Naive B cell (primary cell): ENCODE data around the gene GEMIN2. TPM values are rescaled to one million over a fixed set of nuclear protein-coding genes. Genes with fewer than 3 reads are reported as not detected.
"Not testable (repeated sequence)": the region's sequence is repeated elsewhere in the genome, so short reads cannot be mapped to it uniquely, and the experiment has no call there.

Source experiments
- ATAC-seq, 2 donors: fragments of 150-1000 bp; cut with Tn5 transposase; 2 replicates each; pipeline ENCODE4 v1.10.0; 2021; ENCODE audit warnings: low read depth in 2 of 2, mild to moderate bottlenecking in 2 of 2, moderate library complexity in 2 of 2
- DNase-seq: peaks from one replicate; pipeline ENCODE4 v3.0.0; 2022
- H3K27ac Mint-ChIP-seq, 6 donors: one replicate each; pipeline ENCODE4 v1.8.0; 2020 to 2022; ENCODE audit warnings: mild to moderate bottlenecking in 6 of 6, mixed read lengths in 6 of 6, moderate library complexity in 5 of 6, inconsistent platforms in 2 of 6
- H3K27me3 Mint-ChIP-seq, 3 donors: one replicate each; pipeline ENCODE4 v1.8.0; 2021 to 2022; ENCODE audit warnings: mixed read lengths in 3 of 3, mild to moderate bottlenecking in 1 of 3
- H3K36me3 Mint-ChIP-seq, 2 donors: one replicate each; pipeline ENCODE4 v1.8.0; 2020 to 2022; ENCODE audit warnings: mixed read lengths in 2 of 2, inconsistent platforms in 1 of 2, mild to moderate bottlenecking in 1 of 2
- H3K4me1 Mint-ChIP-seq, 3 donors: one replicate each; pipeline ENCODE4 v1.8.0; 2020 to 2022; ENCODE audit warnings: mixed read lengths in 3 of 3, inconsistent platforms in 1 of 3, mild to moderate bottlenecking in 1 of 3, moderate library complexity in 1 of 3
- H3K4me3 Mint-ChIP-seq, 8 donors: one replicate each; pipeline ENCODE4 v1.8.0; 2020 to 2022; ENCODE audit warnings: mild to moderate bottlenecking in 8 of 8, mixed read lengths in 8 of 8, moderate library complexity in 8 of 8, inconsistent platforms in 2 of 8
- H3K9me3 Mint-ChIP-seq, 7 donors: one replicate each; pipeline ENCODE4 v1.8.0; 2020 to 2022; ENCODE audit warnings: mixed read lengths in 7 of 7, mild to moderate bottlenecking in 5 of 7, inconsistent platforms in 2 of 7, moderate library complexity in 1 of 7
- polyA plus RNA-seq, 6 donors: library from polyadenylated mRNA; unstranded; fragments of 300-500 nt; fragmentation: Illumina TruSeq; gene quantifications; one replicate each; pipeline ENCODE4 v1.2.3, GENCODE V29; 2021; ENCODE audit warnings: low read depth in 6 of 6

The GEMIN2 gene
- 10 to 100 TPM; 12.9 to 23.9 (median 14.6) TPM for polyA plus RNA-seq

- peaks cover 7 to 30% (median 9%) of the 10 kb centered on the region in 3 donors for H3K4me1 Mint-ChIP-seq
- H3K27ac Mint-ChIP-seq = peak within 1 kb of the TSS; percentile 87 to 98 (median 97)
- no peaks in the 10 kb centered on the region for H3K9me3 Mint-ChIP-seq
- peaks cover 0 to 4% (median 0%) of the 10 kb centered on the region in 3 donors for H3K27me3 Mint-ChIP-seq
- H3K36me3 Mint-ChIP-seq = no peaks in the 10 kb centered on the region
- peak within 1 kb of the TSS; percentile 86 to 99 (median 98) for H3K4me3 Mint-ChIP-seq
- ATAC-seq = peak; percentile 97 to 98
- DNase-seq = peak; percentile 89
Measured at GRCh38 chr14:39114073-39114838, at the start of gene GEMIN2. Gene GEMIN2 (plus strand): TSS chr14:39114323. CDS start chr14:39114339, 16 bp downstream.

- Mint-ChIP-seq H3K27ac (peak overlapping the region in 1 of 6 donors; percentile 6), H3K36me3 (peaks cover 25 to 34% of the 10 kb centered on the region in 2 donors)
- not testable (repeated sequence) for H3K4me1 Mint-ChIP-seq, H3K27me3 Mint-ChIP-seq, DNase-seq, H3K9me3 Mint-ChIP-seq, H3K4me3 Mint-ChIP-seq, ATAC-seq
Measured at GRCh38 chr14:39069169-39069805, 44.8 kb upstream of the GEMIN2 start.

DNA sequence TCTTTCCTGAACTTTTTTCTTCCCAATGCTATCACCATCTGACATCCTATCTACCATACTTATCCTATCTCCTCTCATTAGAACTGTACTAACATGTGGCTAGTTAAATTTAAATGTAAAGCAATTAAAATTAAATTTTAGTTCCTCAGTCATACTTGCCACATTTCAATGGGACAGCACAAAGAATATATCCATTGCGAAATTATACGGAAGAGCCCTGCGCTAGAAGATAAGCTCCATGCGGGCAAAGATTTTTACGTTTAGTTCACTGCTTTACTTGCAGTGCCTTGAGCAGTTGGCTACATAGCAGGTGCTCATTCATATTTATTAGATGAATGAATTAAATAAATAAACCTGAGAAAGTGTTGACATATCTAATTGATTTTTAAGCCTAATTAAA lies 44.2 kb upstream of the GEMIN2 start:
- ATAC-seq (no peak), DNase-seq (no peak)
- Mint-ChIP-seq H3K27me3 (no peaks in the 10 kb centered on the region), H3K27ac (peak overlapping the region in 1 of 6 donors; percentile 3), H3K36me3 (peaks cover 22 to 32% of the 10 kb centered on the region in 2 donors), H3K9me3 (no peaks in the 10 kb centered on the region), H3K4me3 (no peak overlapping the region), H3K4me1 (peaks cover 0 to 6% (median 0%) of the 10 kb centered on the region in 3 donors)

DNA sequence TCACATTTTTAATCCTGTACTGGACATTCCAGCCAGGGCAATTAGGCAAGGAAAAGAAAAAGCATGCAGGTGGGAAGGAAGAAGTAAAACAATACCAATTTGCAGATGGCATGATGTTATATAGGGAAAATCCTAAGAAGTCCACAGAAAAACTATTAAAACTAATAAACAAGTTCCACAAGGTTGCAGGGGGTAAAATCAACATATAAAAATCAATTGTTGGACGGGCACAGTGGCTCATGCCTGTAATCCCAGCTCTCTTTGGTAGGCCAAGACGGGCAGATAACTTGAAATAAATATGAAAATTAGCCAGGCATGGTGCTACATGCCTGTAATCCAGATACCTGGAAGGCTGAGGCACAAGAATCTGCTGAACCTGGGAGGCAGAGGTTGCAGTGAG lies 43.0 kb upstream of the GEMIN2 start:
- Mint-ChIP-seq H3K4me3 (no peak overlapping the region), H3K36me3 (peaks cover 22 to 36% of the 10 kb centered on the region in 2 donors), H3K27ac (peak overlapping the region in 1 of 6 donors; percentile 46), H3K4me1 (peaks cover 0 to 6% (median 0%) of the 10 kb centered on the region in 3 donors), H3K27me3 (no peaks in the 10 kb centered on the region), H3K9me3 (no peaks in the 10 kb centered on the region)
- ATAC-seq (no peak), DNase-seq (no peak)

- H3K9me3 Mint-ChIP-seq = no peaks in the 10 kb centered on the region
- H3K27ac Mint-ChIP-seq = peak overlapping the region in 2 of 6 donors; percentile 49 to 50
- no peak for ATAC-seq
- H3K4me1 Mint-ChIP-seq = peaks cover 0 to 3% (median 0%) of the 10 kb centered on the region in 3 donors
- H3K36me3 Mint-ChIP-seq = peaks cover 8 to 36% of the 10 kb centered on the region in 2 donors
- no peaks in the 10 kb centered on the region for H3K27me3 Mint-ChIP-seq
- no peak for DNase-seq
- no peak overlapping the region for H3K4me3 Mint-ChIP-seq
Measured at GRCh38 chr14:39080886-39081285, 33.2 kb upstream of the GEMIN2 start.

DNA sequence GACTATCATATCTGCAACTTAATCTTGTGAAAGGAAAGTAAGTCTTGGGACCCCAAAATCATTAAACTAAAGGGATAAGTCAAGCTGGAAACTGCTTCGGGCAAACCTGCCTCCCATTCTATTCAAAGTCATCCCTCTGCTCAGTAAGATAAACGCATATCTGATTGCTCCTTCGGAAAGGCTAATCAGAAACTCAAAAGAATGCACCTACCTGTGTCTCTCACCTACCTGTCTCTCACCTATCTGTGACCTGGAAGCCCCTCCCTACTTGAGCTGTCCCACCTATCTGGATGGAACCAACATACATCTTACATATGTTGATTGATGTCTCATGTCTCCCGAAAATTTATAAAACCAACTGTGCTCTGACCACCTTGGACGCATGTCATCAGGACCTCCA lies 31.0 kb upstream of the GEMIN2 start:
- ATAC-seq (no peak), DNase-seq (no peak)
- Mint-ChIP-seq H3K4me3 (no peak overlapping the region), H3K36me3 (peaks cover 8 to 46% of the 10 kb centered on the region in 2 donors), H3K27me3 (no peaks in the 10 kb centered on the region), H3K4me1 (peaks cover 0 to 3% (median 0%) of the 10 kb centered on the region in 3 donors), H3K9me3 (no peaks in the 10 kb centered on the region), H3K27ac (peak overlapping the region in 3 of 6 donors; percentile 14 to 91 (median 60))

DNA sequence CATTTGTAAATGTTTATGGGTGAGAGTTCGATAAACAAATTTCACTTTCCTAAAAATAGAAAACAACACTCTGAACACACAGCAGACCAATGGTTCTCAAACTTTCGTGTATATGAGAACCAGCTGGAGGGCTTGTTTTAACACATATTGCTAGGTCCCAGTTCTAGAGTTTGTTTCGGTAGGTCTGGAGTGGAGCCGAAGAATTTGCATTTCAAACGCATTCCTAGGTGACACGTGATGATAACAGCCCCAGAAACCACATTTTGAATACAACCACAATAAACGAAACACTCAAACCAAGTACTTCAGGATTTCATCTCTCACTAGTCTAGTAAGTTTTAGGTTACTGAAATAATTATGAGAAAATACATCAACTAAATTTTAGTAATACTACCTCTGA lies 28.2 kb upstream of the GEMIN2 start:
- H3K27me3 Mint-ChIP-seq = no peaks in the 10 kb centered on the region
- ATAC-seq = no peak
- DNase-seq = no peak
- no peak overlapping the region for H3K27ac Mint-ChIP-seq
- no peaks in the 10 kb centered on the region for H3K9me3 Mint-ChIP-seq
- H3K36me3 Mint-ChIP-seq = peaks cover 26 to 45% of the 10 kb centered on the region in 2 donors
- peaks cover 0 to 10% (median 6%) of the 10 kb centered on the region in 3 donors for H3K4me1 Mint-ChIP-seq
- H3K4me3 Mint-ChIP-seq = no peak overlapping the region

DNA sequence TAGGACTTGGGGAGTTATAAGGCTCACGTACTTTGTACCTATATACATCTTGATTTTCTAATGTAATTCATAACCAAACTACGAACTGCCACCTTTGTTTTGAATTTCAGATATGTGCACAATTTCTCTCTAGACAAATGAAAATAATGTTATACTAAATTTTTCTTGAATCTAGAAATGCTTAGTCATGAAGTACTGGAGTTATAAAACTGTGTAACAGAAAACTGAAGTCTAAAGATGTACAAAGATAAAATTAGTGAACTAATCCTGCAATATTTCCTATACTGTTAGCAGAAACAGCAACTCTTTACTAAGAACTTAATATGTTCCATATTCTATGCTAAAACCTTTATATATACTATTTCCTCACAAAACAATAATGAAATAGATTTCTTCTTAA lies 26.6 kb upstream of the GEMIN2 start:
- Mint-ChIP-seq H3K4me1 (peaks cover 0 to 10% (median 6%) of the 10 kb centered on the region in 3 donors), H3K27ac (no peak overlapping the region), H3K36me3 (peaks cover 26 to 42% of the 10 kb centered on the region in 2 donors), H3K9me3 (no peaks in the 10 kb centered on the region), H3K27me3 (no peaks in the 10 kb centered on the region), H3K4me3 (no peak overlapping the region)
- DNase-seq = no peak
- ATAC-seq = no peak

GRCh38 chr14:39090548-39091111 lies 23.5 kb upstream of the GEMIN2 start:
- no peak overlapping the region for H3K4me3 Mint-ChIP-seq
- no peak overlapping the region for H3K27ac Mint-ChIP-seq
- no peak for DNase-seq
- no peaks in the 10 kb centered on the region for H3K27me3 Mint-ChIP-seq
- no peaks in the 10 kb centered on the region for H3K9me3 Mint-ChIP-seq
- peaks cover 4 to 15% (median 14%) of the 10 kb centered on the region in 3 donors for H3K4me1 Mint-ChIP-seq
- no peak for ATAC-seq
- peaks cover 29 to 31% of the 10 kb centered on the region in 2 donors for H3K36me3 Mint-ChIP-seq

DNA sequence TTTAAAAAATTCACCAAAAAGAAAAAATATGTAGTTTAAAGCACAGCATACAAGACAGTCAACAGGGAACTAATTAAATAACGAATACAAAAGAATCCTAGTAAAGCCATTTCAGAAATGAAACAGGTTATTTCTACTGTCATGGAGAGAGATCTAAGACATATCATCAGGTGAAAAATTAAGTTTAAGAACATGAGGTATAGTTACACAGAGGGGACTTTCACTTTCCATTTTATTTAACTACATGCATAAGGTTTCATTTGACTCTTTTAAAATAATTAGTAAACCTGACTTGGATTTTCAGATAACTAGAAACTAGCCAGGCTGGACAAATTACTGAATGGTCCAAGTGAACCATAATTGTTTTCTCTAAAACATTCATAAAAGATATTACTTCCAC lies 22.4 kb upstream of the GEMIN2 start:
- no peak for DNase-seq
- no peak for ATAC-seq
- Mint-ChIP-seq H3K9me3 (no peaks in the 10 kb centered on the region), H3K4me1 (peaks cover 4 to 15% (median 14%) of the 10 kb centered on the region in 3 donors), H3K27ac (peak overlapping the region in 3 of 6 donors; percentile 34 to 78 (median 57)), H3K36me3 (peaks cover 24 to 29% of the 10 kb centered on the region in 2 donors), H3K4me3 (no peak overlapping the region), H3K27me3 (no peaks in the 10 kb centered on the region)

GRCh38 chr14:39094515-39094914 lies 19.6 kb upstream of the GEMIN2 start:
- peaks cover 15 to 19% (median 19%) of the 10 kb centered on the region in 3 donors for H3K4me1 Mint-ChIP-seq
- H3K4me3 Mint-ChIP-seq = no peak overlapping the region
- ATAC-seq = no peak
- H3K36me3 Mint-ChIP-seq = peaks cover 8 to 24% of the 10 kb centered on the region in 2 donors
- no peak for DNase-seq
- no peaks in the 10 kb centered on the region for H3K9me3 Mint-ChIP-seq
- no peaks in the 10 kb centered on the region for H3K27me3 Mint-ChIP-seq
- peak overlapping the region in 3 of 6 donors; percentile 2 to 67 (median 35) for H3K27ac Mint-ChIP-seq

GRCh38 chr14:39097159-39097558 lies 17.0 kb upstream of the GEMIN2 start:
- H3K9me3 Mint-ChIP-seq = no peaks in the 10 kb centered on the region
- peaks cover 24 to 42% (median 36%) of the 10 kb centered on the region in 3 donors for H3K4me1 Mint-ChIP-seq
- DNase-seq (no peak), ATAC-seq (no peak)
- peak overlapping the region in 3 of 6 donors; percentile 0 to 70 (median 67) for H3K27ac Mint-ChIP-seq
- no peak overlapping the region for H3K4me3 Mint-ChIP-seq
- no peaks in the 10 kb centered on the region for H3K27me3 Mint-ChIP-seq
- peaks cover 3 to 11% of the 10 kb centered on the region in 2 donors for H3K36me3 Mint-ChIP-seq

GRCh38 chr14:39099215-39099614 lies 14.9 kb upstream of the GEMIN2 start:
- ATAC-seq, DNase-seq, H3K27me3 Mint-ChIP-seq, H3K9me3 Mint-ChIP-seq: not testable (repeated sequence)
- H3K36me3 Mint-ChIP-seq = peaks cover 3 to 11% of the 10 kb centered on the region in 2 donors
- H3K4me1 Mint-ChIP-seq = peaks cover 35 to 56% (median 47%) of the 10 kb centered on the region in 3 donors
- peak overlapping the region in 2 of 6 donors; percentile 1 to 81 for H3K27ac Mint-ChIP-seq
- H3K4me3 Mint-ChIP-seq = peak overlapping the region in 1 of 8 donors; percentile 22
